Adrenal gland (tissue), 12 donors: Measurements from ENCODE around the gene EBF3. TPM values are rescaled to one million over a fixed set of nuclear protein-coding genes. Genes with fewer than 3 reads are reported as not detected.

Experiments used
- DNase-seq, 7 donors: peaks; one replicate each; pipeline ENCODE4 v3.0.0-alpha.2; 2019 to 2020
- H3K27ac ChIP-seq, 5 donors: fragments of 200-600 bp; sonication (generic) in 4 of 5; 1 replicate in 3 of 5; 2 replicates in 2 of 5; pipeline versions ENCODE4 v1.5.1 to v1.8.0; 2016 to 2020; ENCODE audit warnings: mild to moderate bottlenecking in 1 of 5
- H3K27me3 ChIP-seq: fragments of 200-600 bp; 2 replicates; pipeline ENCODE4 v1.8.0; 2021
- H3K36me3 ChIP-seq, 2 donors: fragments of 200-600 bp; replicated peaks in 1 of 2; 1 replicate in 1 of 2; 2 replicates in 1 of 2; pipeline versions ENCODE4 v1.5.1 to v1.8.0; 2018 to 2022
- H3K4me1 ChIP-seq, 2 donors: fragments of 200-600 bp; replicated peaks in 1 of 2; 1 replicate in 1 of 2; 2 replicates in 1 of 2; pipeline versions ENCODE4 v1.5.1 to v1.8.0; 2018 to 2021
- H3K4me3 ChIP-seq, 4 donors: fragments of 200-600 bp; sonication (generic) in 3 of 4; one replicate each; pipeline ENCODE4 v1.5.1; 2016 to 2018
- H3K9me3 ChIP-seq, 3 donors: fragments of 200-600 bp; sonication (generic) in 1 of 3; replicated peaks in 1 of 3; 1 replicate in 2 of 3; 2 replicates in 1 of 3; pipeline versions ENCODE4 v1.5.1 to v1.8.0; 2016 to 2021
- CTCF ChIP-seq, 6 experiments: fragments of 450-650 bp in 4 of 6; fragments of 200-600 bp in 2 of 6; sonication (generic) in 1 of 6; IDR thresholded peaks; 1 replicate in 5 of 6; 2 replicates in 1 of 6; pipeline versions ENCODE4 v1.5.1 to v1.8.0; 2016 to 2021; ENCODE audit warnings: antibody characterized with exemption in 6 of 6, mild to moderate bottlenecking in 2 of 6, moderate library complexity in 1 of 6
- POLR2A ChIP-seq, 2 donors: fragments of 450-650 bp; IDR thresholded peaks; one replicate each; pipeline ENCODE4 v1.6.1; 2017; ENCODE audit warnings: antibody characterized with exemption in 2 of 2, mild to moderate bottlenecking in 2 of 2, moderate library complexity in 1 of 2
- WGBS, 4 donors: extraction: QIAGEN DNeasy Blood & Tissue Kit in 2 of 4; methylation state at CpG; one replicate each; pipeline versions ENCODE4 v1.1.5 to v1.1.7; 2013 to 2017; 5-methylcytosine and 5-hydroxymethylcytosine counted together
- intact Hi-C, 2 donors: fragments of 100-400 bp; cut with DNase I; formaldehyde crosslinking; loops; one replicate each; pipeline versions ENCODE4 v1.14.1 to v1.15.0; 2022 to 2023
- polyA plus RNA-seq, 3 donors: library from polyadenylated mRNA; stranded (reverse); fragments of 200-250 nt in 2 of 3; fragments of 350-450 nt in 1 of 3; fragmentation: Illumina TruSeq in 1 of 3; extraction: RNeasy Lipid Tissue Mini Kit (QIAGEN cat#74804) in 1 of 3; gene quantifications; one replicate each; pipeline ENCODE4 v1.2.3, GENCODE V29; 2013 to 2014
- total RNA-seq, 9 donors: library from RNA; depleted of rRNA in 4 of 9; stranded (reverse); fragments of >200 nt in 4 of 9; fragments of 120-200 nt in 1 of 9; fragmentation: NEBNext Ultra II Directional in 1 of 9; extraction: Animal tissue kit (Norgen Biotek cat#: 25700) in 1 of 9; gene quantifications; one replicate each; pipeline versions ENCODE4 v1.1.0 to v1.2.4, GENCODE V29; 2013 to 2023
- donor health status: healthy with polysubstance abuse.
- donor health status: Bipolar disorder and iron deficiency.
- donor health status: DM: yes; HTN: yes; CAD: no.
- donor health status: DM: no; HTN: no; CAD: no.
- donor health status: DM: no; HTN: no; CAD: no.
- donor health status: DM: yes; HTN: yes; CAD: no.

The EBF3 gene
- total and polyA plus RNA-seq, 12 donors = 0.12 to 2.2 (median 0.53) TPM; not detected in 1

GRCh38 chr10:129871966-129872365, 92.1 kb downstream of the EBF3 start:
- 77 to 83% (median 79%) methylated on average over 8 of the region's 8 CpGs for WGBS, 4 donors
- DNase-seq = no peak
- Histone ChIP-seq H3K9me3 (no peaks in the 10 kb centered on the region), H3K4me1 (no peaks in the 10 kb centered on the region), H3K27me3 (no peaks in the 10 kb centered on the region), H3K27ac (no peak overlapping the region), H3K4me3 (no peak overlapping the region), H3K36me3 (no peaks in the 10 kb centered on the region)
- intact Hi-C loops = no loop called here
- no peak for TF ChIP-seq POLR2A (IDR thresholded peaks at IDR 0.05)
- TF ChIP-seq CTCF (IDR thresholded peaks at IDR 0.05) = no peak

- H3K4me3 ChIP-seq = no peak overlapping the region
- intact Hi-C loops = no loop called here
- DNase-seq = peak in 1 of 7 donors; percentile 82
- no peaks in the 10 kb centered on the region for H3K36me3 ChIP-seq
- no peaks in the 10 kb centered on the region for H3K4me1 ChIP-seq
- H3K9me3 ChIP-seq = no peaks in the 10 kb centered on the region
- H3K27me3 ChIP-seq = no peaks in the 10 kb centered on the region
- H3K27ac ChIP-seq = no peak overlapping the region
- WGBS, 4 donors = 57 to 67% (median 61%) methylated on average over 17 of the region's 17 CpGs
- TF ChIP-seq POLR2A (IDR thresholded peaks at IDR 0.05) (no peak), CTCF (IDR thresholded peaks at IDR 0.05) (no peak)
Observed at GRCh38 chr10:129870961-129871621, 93.0 kb downstream of the EBF3 start.

- intact Hi-C loops = no loop called here
- H3K4me3 ChIP-seq = no peak overlapping the region
- no peak for TF ChIP-seq CTCF (IDR thresholded peaks at IDR 0.05)
- TF ChIP-seq POLR2A (IDR thresholded peaks at IDR 0.05) = no peak
- no peaks in the 10 kb centered on the region for H3K36me3 ChIP-seq
- H3K27me3 ChIP-seq = no peaks in the 10 kb centered on the region
- DNase-seq = no peak
- 90 to 94% (median 92%) methylated on average over 12 to 13 of the region's 13 CpGs for WGBS, 4 donors
- no peaks in the 10 kb centered on the region for H3K9me3 ChIP-seq
- H3K27ac ChIP-seq = no peak overlapping the region
- no peaks in the 10 kb centered on the region for H3K4me1 ChIP-seq
Observed at GRCh38 chr10:129870474-129870757, 93.7 kb downstream of the EBF3 start.

GRCh38 chr10:129869596-129870473, 94.2 kb downstream of the EBF3 start:
- no peaks in the 10 kb centered on the region for H3K36me3 ChIP-seq

More at GRCh38 chr10:129869596-129870473, 94.2 kb downstream of the EBF3 start:
- no peaks in the 10 kb centered on the region for H3K27me3 ChIP-seq
- H3K27ac ChIP-seq = no peak overlapping the region
- no peak overlapping the region for H3K4me3 ChIP-seq
- WGBS, 4 donors = 90 to 94% (median 91%) methylated on average over 22 of the region's 22 CpGs
- intact Hi-C loops = no loop called here
- TF ChIP-seq CTCF (IDR thresholded peaks at IDR 0.05) (no peak), POLR2A (IDR thresholded peaks at IDR 0.05) (no peak)
- H3K9me3 ChIP-seq = no peaks in the 10 kb centered on the region
- DNase-seq = no peak
- H3K4me1 ChIP-seq = no peaks in the 10 kb centered on the region
